GM12891 (cell line): ENCODE data around the gene KCTD3.

Experiments used
- DNase-seq: peaks from one replicate; pipeline ENCODE4 v3.0.0; 2011; ENCODE audit warnings: low spot score; ENCODE audit not compliant: insufficient read length
- FAIRE-seq: peaks from 2 replicates; lab custom pipeline; 2011; peaks lifted over from hg19 to GRCh38; lab: Jason Lieb, UNC
- PAX5 ChIP-seq: IDR thresholded peaks from 2 replicates; pipeline ENCODE4 v1.6.1; 2011; ENCODE audit warnings: low read length, moderate library complexity, mild to moderate bottlenecking; ENCODE audit not compliant: insufficient read depth, severe bottlenecking
- POLR2A ChIP-seq: IDR thresholded peaks from 2 replicates; pipeline ENCODE4 v1.6.1; 2011; ENCODE audit warnings: low read depth, low read length, control low read depth
- POLR2AphosphoS5 ChIP-seq: IDR thresholded peaks from 2 replicates; pipeline ENCODE4 v1.6.1; 2011; ENCODE audit warnings: low read depth, low read length, control low read depth
- POU2F2 ChIP-seq: IDR thresholded peaks from 2 replicates; pipeline ENCODE4 v1.6.1; 2011; ENCODE audit warnings: low read depth, mild to moderate bottlenecking, control low read depth, low read length, moderate library complexity
- SPI1 ChIP-seq: IDR thresholded peaks from 2 replicates; pipeline ENCODE4 v1.6.1; 2011; ENCODE audit warnings: low read depth, low read length, control low read depth
- TAF1 ChIP-seq: IDR thresholded peaks from 2 replicates; pipeline ENCODE4 v1.6.1; 2011; ENCODE audit warnings: low read depth, low read length, control low read depth

KCTD3 gene

DNA sequence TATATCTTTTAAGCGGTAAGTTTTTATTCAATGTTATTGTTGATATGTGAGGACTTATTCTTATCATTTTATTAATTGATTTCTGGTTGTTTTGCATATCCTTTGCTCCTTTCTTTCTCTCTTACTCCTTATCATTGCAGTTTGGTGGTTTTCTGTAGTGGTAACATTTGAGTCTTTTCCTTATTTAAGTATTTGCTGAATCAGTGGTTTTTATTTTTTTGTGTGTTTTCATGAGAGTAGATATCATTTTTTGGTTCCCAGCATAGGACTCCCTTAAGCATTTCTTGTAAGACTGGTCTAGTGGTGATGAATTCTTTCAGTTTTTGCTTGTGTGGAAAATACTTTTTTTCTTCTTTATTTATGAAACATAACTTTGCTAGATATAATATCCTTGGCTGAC lies 12.2 kb upstream of the KCTD3 start:
- FAIRE-seq (no peak), DNase-seq (no peak)
- TF ChIP-seq POU2F2, result no peak
- TF ChIP-seq TAF1, result no peak
- TF ChIP-seq POLR2A, result no peak
- no peak for TF ChIP-seq SPI1
- TF ChIP-seq PAX5, result no peak
- no peak for TF ChIP-seq POLR2AphosphoS5

DNA sequence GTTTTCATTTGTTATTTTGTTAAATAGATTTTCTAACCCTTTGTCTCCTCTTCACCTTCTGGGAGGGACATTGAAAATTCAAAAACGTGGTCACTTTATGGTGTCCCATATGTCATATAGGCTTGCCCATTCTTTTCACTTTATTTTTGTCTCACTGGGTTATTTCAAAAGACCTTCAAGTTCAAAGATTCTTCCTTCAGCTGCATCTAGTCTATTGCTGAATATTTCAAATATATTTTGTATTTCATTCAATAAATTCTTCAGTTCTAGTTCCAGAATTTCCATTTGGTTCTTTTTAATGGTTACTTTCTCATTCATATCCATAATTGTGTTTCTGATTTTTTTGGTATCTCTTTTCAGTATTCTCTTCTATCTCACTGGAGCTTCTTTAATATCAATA lies 11.6 kb upstream of the KCTD3 start:
- FAIRE-seq (no peak), DNase-seq (no peak)
- TF ChIP-seq POU2F2, result no peak
- no peak for TF ChIP-seq POLR2A
- no peak for TF ChIP-seq PAX5
- TF ChIP-seq POLR2AphosphoS5, result no peak
- no peak for TF ChIP-seq SPI1
- no peak for TF ChIP-seq TAF1

DNA sequence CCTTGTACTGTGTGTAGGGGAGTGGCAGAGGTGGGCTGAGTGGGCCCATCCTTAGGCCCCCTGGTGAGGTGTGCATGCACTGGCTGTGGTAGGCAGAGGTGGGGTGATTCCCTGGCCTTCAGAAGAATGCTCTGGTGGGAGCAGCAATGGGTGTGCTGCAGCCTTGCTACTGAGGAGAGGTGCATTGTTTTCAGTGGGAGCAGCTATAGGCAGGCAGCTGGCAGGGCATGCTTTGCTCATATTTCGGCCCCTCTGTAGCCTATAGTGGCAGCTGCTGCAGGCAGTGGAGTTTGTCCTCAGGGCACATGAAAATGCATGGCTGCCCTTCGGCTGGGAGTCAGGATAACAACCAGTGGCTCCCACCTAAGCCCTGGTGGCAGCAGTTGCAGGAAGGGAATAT lies 10.1 kb upstream of the KCTD3 start:
- DNase-seq, result no peak
- FAIRE-seq, result no peak
- TF ChIP-seq POLR2A, result no peak
- TF ChIP-seq POLR2AphosphoS5, result no peak
- no peak for TF ChIP-seq TAF1
- no peak for TF ChIP-seq SPI1

GRCh38 chr1:215557504-215557903 lies 9.6 kb upstream of the KCTD3 start:
- FAIRE-seq (no peak), DNase-seq (no peak)
- TF ChIP-seq PAX5 (no peak), POLR2AphosphoS5 (no peak), POU2F2 (no peak), POLR2A (no peak), TAF1 (no peak), SPI1 (no peak)

- FAIRE-seq, result no peak
- no peak for TF ChIP-seq TAF1
- no peak for TF ChIP-seq POLR2AphosphoS5
- TF ChIP-seq POU2F2, result no peak
- TF ChIP-seq POLR2A, result no peak
- no peak for TF ChIP-seq PAX5
- no peak for TF ChIP-seq SPI1
- DNase-seq, result no peak
Measured at GRCh38 chr1:215557992-215558626, 9.0 kb upstream of the KCTD3 start.

DNA sequence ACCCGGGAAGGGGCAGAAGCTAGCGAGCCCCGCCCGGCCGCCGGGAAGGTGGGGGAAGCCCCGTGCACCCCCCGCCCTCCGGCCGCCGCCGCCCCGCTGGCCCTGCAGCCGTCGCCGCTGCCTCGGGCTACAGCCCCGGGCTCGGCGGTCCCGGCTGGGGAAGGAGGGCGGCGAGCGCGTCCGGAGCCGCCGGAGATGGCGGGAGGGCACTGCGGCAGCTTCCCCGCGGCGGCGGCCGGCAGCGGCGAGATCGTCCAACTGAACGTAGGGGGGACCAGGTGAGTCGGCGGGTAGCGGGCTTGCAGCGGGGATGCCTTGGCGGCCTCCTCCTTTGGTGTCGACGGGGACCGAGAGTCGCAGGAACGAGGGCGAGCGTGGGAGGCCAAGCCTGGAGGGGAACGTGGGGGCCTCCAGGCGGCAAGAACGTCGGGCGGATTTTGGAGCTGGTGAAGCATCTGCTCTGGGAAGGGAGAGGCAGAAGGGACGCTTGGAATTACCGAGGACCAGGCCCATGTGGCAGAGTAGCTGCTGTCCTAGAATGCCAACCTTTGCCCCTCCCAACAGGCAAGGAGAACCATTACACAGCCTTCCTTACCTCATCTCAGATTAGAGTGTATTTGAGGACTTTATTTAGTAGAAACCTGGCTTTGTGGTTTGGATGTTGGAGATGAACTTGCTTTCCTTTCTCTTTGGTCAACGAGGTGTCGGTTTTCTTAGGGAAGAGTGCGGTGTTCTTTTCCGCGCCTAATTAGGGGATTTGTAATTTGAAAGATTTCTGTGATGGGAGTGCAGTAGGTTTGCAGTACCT lies 591 bp downstream of the KCTD3 start:
- DNase-seq, result peak; percentile 50
- FAIRE-seq, result peak; percentile 75
- no peak for TF ChIP-seq PAX5
- TF ChIP-seq POLR2AphosphoS5, result no peak
- TF ChIP-seq POLR2A, result 0 out of 2 replicates have a peak, but pooled peaks have one; percentile 40

- TF ChIP-seq POLR2A (no peak), SPI1 (no peak), POU2F2 (no peak), POLR2AphosphoS5 (no peak), PAX5 (no peak), TAF1 (no peak)
- FAIRE-seq (no peak), DNase-seq (peak; percentile 18)
Measured at GRCh38 chr1:215568299-215568692, 1.2 kb downstream of the KCTD3 start.

DNA sequence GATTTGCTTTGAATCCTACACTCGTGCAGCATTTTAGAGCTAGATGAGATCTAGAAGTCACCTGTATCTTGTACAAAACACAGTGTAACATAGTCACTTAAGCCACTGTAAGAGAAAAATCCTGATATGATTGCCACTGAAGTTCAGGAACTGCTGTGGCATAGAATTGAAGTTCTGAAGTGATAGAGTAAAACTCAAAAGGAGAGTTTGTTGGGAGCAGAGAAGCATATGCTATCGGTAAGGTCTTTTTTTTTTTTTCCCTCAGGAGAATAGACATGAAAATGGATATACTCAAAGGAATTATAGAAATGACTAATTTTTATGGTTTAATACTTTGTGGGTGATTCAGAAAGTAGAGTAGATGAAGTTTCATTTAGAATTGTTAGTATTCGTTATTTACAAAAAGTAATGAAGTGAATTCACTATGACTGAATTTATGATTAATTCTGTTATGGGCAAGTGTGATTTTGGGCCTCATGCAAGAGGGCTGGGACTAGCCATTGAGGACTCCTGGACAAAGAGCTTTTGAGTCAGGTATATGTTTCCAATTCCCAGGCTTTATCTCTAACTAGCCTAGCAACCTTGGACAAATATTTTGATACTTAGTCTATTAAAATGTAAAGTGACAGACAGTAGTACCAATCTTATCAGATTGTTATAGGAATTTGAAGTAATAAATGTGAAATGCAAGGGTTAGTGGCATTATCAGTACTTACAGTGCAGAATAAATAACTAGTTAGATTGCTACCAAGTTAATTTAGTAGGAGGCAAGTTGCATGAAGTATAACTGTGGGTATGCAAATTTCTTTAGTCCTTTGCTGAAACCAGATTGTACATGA lies 3.1 kb downstream of the KCTD3 start:
- TF ChIP-seq POU2F2 (no peak), SPI1 (no peak), POLR2A (no peak), PAX5 (no peak), POLR2AphosphoS5 (no peak), TAF1 (no peak)
- FAIRE-seq (no peak), DNase-seq (no peak)

- FAIRE-seq (no peak), DNase-seq (no peak)
- TF ChIP-seq PAX5 (no peak), SPI1 (no peak), TAF1 (no peak), POU2F2 (no peak), POLR2A (no peak), POLR2AphosphoS5 (no peak)
Measured at GRCh38 chr1:215581896-215582295, 14.8 kb downstream of the KCTD3 start.
